HEK293 (cell line): ENCODE data around the gene HNRNPK.
A peak's percentile ranks its signal among the peaks of the same experiment; 100 is the strongest.

ENCODE experiments used
- CTCF ChIA-PET: fragments of 350-600 bp; formaldehyde crosslinking; extraction: SDS; loops from one replicate; lab custom pipeline; 2021; ENCODE audit warnings: antibody characterized with exemption; lab: Yijun Ruan, JAX
- POLR2A ChIA-PET: fragments of 300-600 bp; formaldehyde crosslinking; extraction: SDS; loops from one replicate; lab custom pipeline; 2020; ENCODE audit warnings: antibody characterized with exemption, inconsistent platforms; lab: Yijun Ruan, JAX
- H3K27ac ChIP-seq: fragments of 200-500 bp; sonication (Bioruptor generic); 2 replicates; pipeline ENCODE4 v1.5.1; 2014; ENCODE audit warnings: low read depth, low read length, control low read depth, inconsistent platforms; ENCODE audit errors: extremely low read depth
- H3K36me3 ChIP-seq, 2 experiments: fragments of 200-500 bp in 1 of 2; sonication (Bioruptor generic) in 1 of 2; 1 replicate in 1 of 2; 2 replicates in 1 of 2; pipeline ENCODE4 v1.5.1; 2014 to 2017; ENCODE audit warnings: inconsistent platforms in 2 of 2, low read length in 2 of 2; ENCODE audit not compliant: control insufficient read depth in 2 of 2, insufficient read depth in 1 of 2
- H3K4me1 ChIP-seq: fragments of 200-500 bp; sonication (Bioruptor generic); 2 replicates; pipeline ENCODE4 v1.5.1; 2014; ENCODE audit warnings: mild to moderate bottlenecking, low read length, inconsistent platforms; ENCODE audit not compliant: control insufficient read depth, insufficient read depth
- H3K4me3 ChIP-seq: 2 replicates; pipeline ENCODE4 v1.5.1; 2011; ENCODE audit warnings: low read depth, mild to moderate bottlenecking, control low read depth, low read length, moderate library complexity
- H3K9me3 ChIP-seq: fragments of 200-500 bp; sonication (Bioruptor generic); 2 replicates; pipeline ENCODE4 v1.5.1; 2014; ENCODE audit warnings: low read depth, low read length, inconsistent platforms; ENCODE audit not compliant: control insufficient read depth, insufficient read depth
- EGR2 ChIP-seq: fragments of 450-650 bp; formaldehyde crosslinking; IDR thresholded peaks from 2 replicates; pipeline ENCODE4 v1.5.1; 2016; ENCODE audit warnings: low read depth, missing biosample characterization, missing genetic modification characterization
- FEZF1 ChIP-seq: fragments of 450-650 bp; formaldehyde crosslinking; IDR thresholded peaks from 2 replicates; pipeline ENCODE4 v1.5.1; 2016; ENCODE audit warnings: missing biosample characterization, missing genetic modification characterization
- IKZF3 ChIP-seq: fragments of 450-650 bp; IDR thresholded peaks from 2 replicates; pipeline ENCODE4 v1.5.0; 2018; ENCODE audit warnings: missing biosample characterization, mild to moderate bottlenecking, missing genetic modification characterization, moderate library complexity
- KLF17 ChIP-seq: fragments of 450-650 bp; formaldehyde crosslinking; IDR thresholded peaks from 2 replicates; pipeline ENCODE4 v1.5.1; 2016; ENCODE audit warnings: missing biosample characterization, missing genetic modification characterization
- KLF9 ChIP-seq: fragments of 450-650 bp; formaldehyde crosslinking; IDR thresholded peaks from 2 replicates; pipeline ENCODE4 v1.5.1; 2016; ENCODE audit warnings: missing biosample characterization, missing genetic modification characterization, low read depth
- PBX3 ChIP-seq: sonication (generic); formaldehyde crosslinking; IDR thresholded peaks from 2 replicates; pipeline ENCODE4 v1.8.1; 2022; ENCODE audit warnings: mild to moderate bottlenecking, moderate library complexity, missing genetic modification reagents
- SP2 ChIP-seq: fragments of 450-650 bp; formaldehyde crosslinking; IDR thresholded peaks from 2 replicates; pipeline ENCODE4 v1.5.1; 2016; ENCODE audit warnings: missing biosample characterization, missing genetic modification characterization
- YY1 ChIP-seq: fragments of 450-650 bp; formaldehyde crosslinking; IDR thresholded peaks from 2 replicates; pipeline ENCODE4 v1.5.1; 2018; ENCODE audit warnings: missing biosample characterization, missing genetic modification characterization
- ZNF121 ChIP-seq: fragments of 450-650 bp; formaldehyde crosslinking; IDR thresholded peaks from 2 replicates; pipeline ENCODE4 v1.5.1; 2016; ENCODE audit warnings: missing biosample characterization, missing genetic modification characterization
- ZNF335 ChIP-seq: fragments of 450-650 bp; formaldehyde crosslinking; conservative IDR thresholded peaks from 2 replicates; pipeline ENCODE4 v1.5.1; 2016; ENCODE audit warnings: missing biosample characterization, missing genetic modification characterization
- ZNF501 ChIP-seq: fragments of 450-650 bp; formaldehyde crosslinking; IDR thresholded peaks from 2 replicates; pipeline ENCODE4 v1.5.1; 2016; ENCODE audit warnings: missing biosample characterization, missing genetic modification characterization
- ZNF549 ChIP-seq: fragments of 450-650 bp; IDR thresholded peaks from 2 replicates; pipeline ENCODE4 v1.5.1; 2018; ENCODE audit warnings: missing biosample characterization, missing genetic modification characterization, mild to moderate bottlenecking, inconsistent platforms, moderate library complexity
- ZNF654 ChIP-seq: fragments of 450-650 bp; formaldehyde crosslinking; IDR thresholded peaks from 2 replicates; pipeline ENCODE4 v1.5.1; 2016; ENCODE audit warnings: low read depth, missing biosample characterization, missing genetic modification characterization
- ZNF660 ChIP-seq: fragments of 450-650 bp; IDR thresholded peaks from 2 replicates; pipeline ENCODE4 v1.5.1; 2018; ENCODE audit warnings: missing biosample characterization, mild to moderate bottlenecking, missing genetic modification characterization
- ZNF692 ChIP-seq: fragments of 450-650 bp; formaldehyde crosslinking; IDR thresholded peaks from 2 replicates; pipeline ENCODE4 v1.5.1; 2016; ENCODE audit warnings: missing biosample characterization, missing genetic modification characterization
- ZNF776 ChIP-seq: fragments of 450-650 bp; formaldehyde crosslinking; IDR thresholded peaks from 2 replicates; pipeline ENCODE4 v1.5.0; 2017; ENCODE audit warnings: missing biosample characterization, missing genetic modification characterization, borderline replicate concordance
- ZNF785 ChIP-seq: fragments of 450-650 bp; formaldehyde crosslinking; IDR thresholded peaks from 2 replicates; pipeline ENCODE4 v1.5.1; 2016; ENCODE audit warnings: missing biosample characterization, missing genetic modification characterization
- ZSCAN30 ChIP-seq: fragments of 450-650 bp; IDR thresholded peaks from 2 replicates; pipeline ENCODE4 v1.5.1; 2018; ENCODE audit warnings: missing biosample characterization, mild to moderate bottlenecking, missing genetic modification characterization, moderate library complexity

Gene HNRNPK

GRCh38 chr9:83992901-83993300, 12.9 kb upstream of the HNRNPK start (continued):
- TF ChIP-seq YY1 (tag by site-specific recombination) (no peak), ZNF785 (tag by site-specific recombination) (no peak), ZNF692 (no peak), PBX3 (no peak), ZNF660 (tag by site-specific recombination) (no peak), KLF9 (tag by site-specific recombination) (no peak), ZNF776 (tag by site-specific recombination) (no peak), ZNF335 (tag by site-specific recombination) (no peak), ZNF654 (tag by site-specific recombination) (no peak), SP2 (no peak), ZSCAN30 (tag by site-specific recombination) (no peak), KLF17 (tag by site-specific recombination) (no peak)

GRCh38 chr9:83992407-83992806, 12.4 kb upstream of the HNRNPK start:
- CTCF ChIA-PET: interaction anchor here (0.6 to 1.4 kb wide), 5 partner anchors 57 to 313 kb away, joined by 3 to 6 read pairs (median 4); no protein-coding TSS in a partner anchor
- Histone ChIP-seq H3K4me1 (peaks cover 3% of the 10 kb centered on the region; the same call in 1 of the 2 replicates), H3K9me3 (no peaks in the 10 kb centered on the region)
- TF ChIP-seq IKZF3 (tag by site-specific recombination): no peak
- TF ChIP-seq ZNF335 (tag by site-specific recombination): 0 out of 2 replicates have a peak, but pooled peaks have one; percentile 33
- TF ChIP-seq FEZF1: peak; percentile 52; the same call in 1 of the 2 replicates
- no peak for TF ChIP-seq ZNF501
- TF ChIP-seq, all 188 proteins: peak for 2
- H3K27ac ChIP-seq: no peak overlapping the region
- POLR2A ChIA-PET: interaction anchor here (0.8 kb wide), 1 partner anchor 12 kb away, joined by 5 read pairs; the partner anchor contains the start of genes HNRNPK and RMI1
- H3K4me3 ChIP-seq: no peak overlapping the region
- peaks cover 9 to 11% of the 10 kb centered on the region in 2 experiments; a peak in 2 of 3 replicates for H3K36me3 ChIP-seq

GRCh38 chr9:83991355-83991754, 11.3 kb upstream of the HNRNPK start:
- POLR2A ChIA-PET: no interaction called here
- Histone ChIP-seq H3K4me3 (no peak overlapping the region), H3K36me3 (peaks cover 9 to 11% of the 10 kb centered on the region in 2 experiments; a peak in 2 of 3 replicates), H3K9me3 (no peaks in the 10 kb centered on the region), H3K4me1 (peaks cover 3% of the 10 kb centered on the region; the same call in 1 of the 2 replicates), H3K27ac (no peak overlapping the region)
- TF ChIP-seq ZSCAN30 (tag by site-specific recombination): no peak
- no peak for TF ChIP-seq EGR2 (tag by site-specific recombination)
- no peak for TF ChIP-seq ZNF549 (tag by site-specific recombination)
- TF ChIP-seq ZNF121 (tag by site-specific recombination): peak; percentile 69
- CTCF ChIA-PET: no interaction called here
